ENCODE results near the gene BRINP2.

- no peak for TF ChIP-seq CTCF (IDR thresholded peaks at IDR 0.05)
- no peak for TF ChIP-seq POLR2A (IDR thresholded peaks at IDR 0.05)
Measured at GRCh38 chr1:177287270-177287669, 116.5 kb downstream of the BRINP2 start.

Measured in thyroid gland (tissue), 4 donors.